Breast epithelium (tissue), 3 donors: ENCODE measurements around the gene LAS1L.

ENCODE experiments used
- POLR2A ChIP-seq: fragments of 450-650 bp; IDR thresholded peaks from one replicate; pipeline ENCODE4 v1.6.1; 2016; ENCODE audit warnings: antibody characterized with exemption, mild to moderate bottlenecking, moderate library complexity
- TF ChIP-seq, protein P1 (sequence below), 3 donors: fragments of 450-650 bp; IDR thresholded peaks; one replicate each; pipeline ENCODE4 v1.5.1; 2016 to 2017; ENCODE audit warnings: antibody characterized with exemption in 3 of 3, mild to moderate bottlenecking in 3 of 3, moderate library complexity in 3 of 3

DNA sequence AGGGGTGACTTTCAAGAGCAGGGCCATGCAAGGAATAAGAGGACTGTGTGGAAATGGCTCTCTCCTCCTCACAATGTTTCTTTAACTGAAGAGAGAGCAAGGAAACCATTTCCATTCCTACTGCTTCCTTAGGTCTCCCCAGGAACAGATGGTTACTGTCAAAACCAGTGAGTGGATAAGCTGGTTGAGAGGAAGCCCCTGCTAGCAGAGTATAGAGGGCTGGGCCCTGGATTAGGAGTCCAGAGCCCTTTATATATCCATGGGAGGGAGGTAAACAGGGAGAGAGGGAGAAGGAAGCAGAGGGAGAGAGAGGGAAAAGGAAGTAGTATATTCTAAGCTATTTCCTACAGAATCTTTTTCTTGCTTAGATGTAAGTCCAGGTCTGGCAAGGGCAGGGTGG is 43.8 kb upstream of the LAS1L start:
- no peak for TF ChIP-seq POLR2A
- TF ChIP-seq, protein P1, sequence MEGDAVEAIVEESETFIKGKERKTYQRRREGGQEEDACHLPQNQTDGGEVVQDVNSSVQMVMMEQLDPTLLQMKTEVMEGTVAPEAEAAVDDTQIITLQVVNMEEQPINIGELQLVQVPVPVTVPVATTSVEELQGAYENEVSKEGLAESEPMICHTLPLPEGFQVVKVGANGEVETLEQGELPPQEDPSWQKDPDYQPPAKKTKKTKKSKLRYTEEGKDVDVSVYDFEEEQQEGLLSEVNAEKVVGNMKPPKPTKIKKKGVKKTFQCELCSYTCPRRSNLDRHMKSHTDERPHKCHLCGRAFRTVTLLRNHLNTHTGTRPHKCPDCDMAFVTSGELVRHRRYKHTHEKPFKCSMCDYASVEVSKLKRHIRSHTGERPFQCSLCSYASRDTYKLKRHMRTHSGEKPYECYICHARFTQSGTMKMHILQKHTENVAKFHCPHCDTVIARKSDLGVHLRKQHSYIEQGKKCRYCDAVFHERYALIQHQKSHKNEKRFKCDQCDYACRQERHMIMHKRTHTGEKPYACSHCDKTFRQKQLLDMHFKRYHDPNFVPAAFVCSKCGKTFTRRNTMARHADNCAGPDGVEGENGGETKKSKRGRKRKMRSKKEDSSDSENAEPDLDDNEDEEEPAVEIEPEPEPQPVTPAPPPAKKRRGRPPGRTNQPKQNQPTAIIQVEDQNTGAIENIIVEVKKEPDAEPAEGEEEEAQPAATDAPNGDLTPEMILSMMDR (IDR thresholded peaks at IDR 0.05), result no peak
